K562 (cell line): Measurements from ENCODE around the gene NET1. TPM values are rescaled to one million over a fixed set of nuclear protein-coding genes. Genes with fewer than 3 reads are reported as not detected.

Experiments
- ATAC-seq: fragments of 200-7000 bp; cut with Tn5 transposase; 3 replicates; pipeline ENCODE4 v1.9.1; 2020; ENCODE audit warnings: moderate library complexity
- BruUV-seq: library from RNA; stranded (reverse); fragments of 400-500 nt; replicated peaks from 2 replicates; lab custom pipeline; 2021; lab: Mats Ljungman, UMichigan
- CTCF ChIA-PET: fragments of 300-600 bp; formaldehyde crosslinking; extraction: SDS; loops from one replicate; lab custom pipeline; 2021; ENCODE audit warnings: low intra/inter-chr PET ratio; lab: Yijun Ruan, JAX
- POLR2A ChIA-PET: fragments of 300-600, 350-650 bp; sonication (Branson Sonifier 250); formaldehyde crosslinking; extraction: SDS; loops from one replicate; lab custom pipeline; 2021; ENCODE audit warnings: antibody characterized with exemption, inconsistent platforms; lab: Yijun Ruan, JAX
- DNase-seq, 4 experiments: peaks; one replicate each; pipeline versions ENCODE4 v3.0.0 to v3.0.0-alpha.2; 2011 to 2018; ENCODE audit warnings: low spot score in 3 of 4, mixed read lengths in 3 of 4; ENCODE audit errors: extremely low read depth in 1 of 4
- FAIRE-seq: peaks from 2 replicates; lab custom pipeline; 2011; peaks lifted over from hg19 to GRCh38; lab: Jason Lieb, UNC
- H2AFZ ChIP-seq: 2 replicates; pipeline ENCODE4 v1.6.0; 2011; ENCODE audit warnings: low read depth, low read length, control low read depth, inconsistent platforms
- H3K27ac ChIP-seq: fragments of 200-600 bp; 3 replicates; pipeline ENCODE4 v1.8.0; 2011; ENCODE audit warnings: low read depth, mild to moderate bottlenecking, control low read depth, inconsistent platforms, low read length, moderate library complexity, mixed read lengths; ENCODE audit errors: extremely low read depth
- H3K27me3 ChIP-seq, 2 experiments: fragments of 300-600 bp in 1 of 2; 2 replicates in 1 of 2; 3 replicates in 1 of 2; pipeline versions ENCODE4 v1.6.0 to v1.8.0; 2011; ENCODE audit warnings: inconsistent platforms in 2 of 2, low read length in 2 of 2, mild to moderate bottlenecking in 1 of 2, mixed read lengths in 1 of 2, moderate library complexity in 1 of 2; ENCODE audit not compliant: control insufficient read depth in 2 of 2, insufficient read depth in 2 of 2
- H3K36me3 ChIP-seq: fragments of 300-600 bp; 3 replicates; pipeline ENCODE4 v1.8.0; 2011; ENCODE audit warnings: mild to moderate bottlenecking, low read length, inconsistent platforms; ENCODE audit not compliant: control insufficient read depth, insufficient read depth
- H3K4me1 ChIP-seq, 2 experiments: fragments of 200-600 bp in 1 of 2; replicated peaks in 1 of 2; 2 replicates in 1 of 2; 3 replicates in 1 of 2; pipeline versions ENCODE4 v1.5.1 to v1.8.0; 2011; ENCODE audit warnings: inconsistent platforms in 2 of 2, low read length in 2 of 2, mild to moderate bottlenecking in 1 of 2, mixed read lengths in 1 of 2, moderate library complexity in 1 of 2; ENCODE audit not compliant: control insufficient read depth in 2 of 2, insufficient read depth in 2 of 2
- H3K4me2 ChIP-seq: 2 replicates; pipeline ENCODE4 v1.6.1; 2011; ENCODE audit warnings: low read length, control low read depth, inconsistent platforms, mixed read lengths; ENCODE audit not compliant: insufficient read depth
- H3K4me3 ChIP-seq: fragments of 200-600 bp; sonication (generic), shearing (Covaris generic); 2 replicates; pipeline ENCODE4 v1.5.1; 2016; ENCODE audit warnings: control low read depth, inconsistent platforms
- H3K79me2 ChIP-seq: fragments of 200-600 bp; 3 replicates; pipeline ENCODE4 v1.8.0; 2011; ENCODE audit warnings: low read length, inconsistent platforms; ENCODE audit not compliant: control insufficient read depth, insufficient read depth
- H3K9ac ChIP-seq, 2 experiments: 2 replicates each; pipeline versions ENCODE4 v1.6.0 to v1.6.1; 2011; ENCODE audit warnings: low read depth in 2 of 2, low read length in 2 of 2, control low read depth in 1 of 2, inconsistent platforms in 1 of 2, mild to moderate bottlenecking in 1 of 2, mixed read lengths in 1 of 2; ENCODE audit not compliant: insufficient read depth in 1 of 2
- H3K9me1 ChIP-seq: one replicate; pipeline ENCODE4 v1.6.0; 2011; ENCODE audit warnings: inconsistent platforms, mild to moderate bottlenecking, low read length, moderate library complexity; ENCODE audit not compliant: control insufficient read depth, insufficient read depth
- H3K9me3 ChIP-seq: replicated peaks from 2 replicates; pipeline ENCODE4 v1.5.1; 2011; ENCODE audit warnings: low read depth, low read length, inconsistent platforms; ENCODE audit not compliant: control insufficient read depth, insufficient read depth
- H4K20me1 ChIP-seq: replicated peaks from 2 replicates; pipeline ENCODE4 v1.6.1; 2011; ENCODE audit warnings: low read length, inconsistent platforms, mixed read lengths; ENCODE audit not compliant: control insufficient read depth, insufficient read depth
- BRD9 ChIP-seq: fragments of 450-650 bp; IDR thresholded peaks from 2 replicates; pipeline ENCODE4 v1.6.1; 2018; ENCODE audit warnings: low read depth; ENCODE audit not compliant: partially characterized antibody
- FOSL1 ChIP-seq: fragments of 200-800 bp; sonication (Bioruptor generic); conservative IDR thresholded peaks from 2 replicates; pipeline ENCODE4 v1.6.1; 2016; ENCODE audit warnings: missing genetic modification characterization, missing compliant biosample characterization
- NFRKB ChIP-seq: fragments of 450-650 bp; IDR thresholded peaks from 2 replicates; pipeline ENCODE4 v1.6.1; 2016; ENCODE audit warnings: low read depth
- POLR2B ChIP-seq: fragments of 450-650 bp; IDR thresholded peaks from 2 replicates; pipeline ENCODE4 v1.6.1; 2018; ENCODE audit warnings: low read depth; ENCODE audit not compliant: partially characterized antibody
- SIN3A ChIP-seq, 2 experiments: fragments of 150-350 bp in 1 of 2; IDR thresholded peaks; 2 replicates each; pipeline ENCODE4 v1.6.1; 2011 to 2016; ENCODE audit warnings: borderline replicate concordance in 2 of 2, low read depth in 2 of 2, low read length in 2 of 2, mild to moderate bottlenecking in 2 of 2, moderate library complexity in 2 of 2; ENCODE audit not compliant: control insufficient read depth in 1 of 2
- SRSF1 ChIP-seq: fragments of 200-400 bp; formaldehyde crosslinking; IDR thresholded peaks from 2 replicates; pipeline ENCODE4 v1.6.1; 2017; ENCODE audit warnings: mild to moderate bottlenecking, low read depth, low read length, moderate library complexity
- ZBED1 ChIP-seq: IDR thresholded peaks from 2 replicates; pipeline ENCODE4 v1.6.1; 2014
- ZNF699 ChIP-seq: fragments of 250-450 bp; sonication (Bioruptor Pico); IDR thresholded peaks from 2 replicates; pipeline ENCODE4 v1.8.0; 2021; ENCODE audit warnings: mild to moderate bottlenecking, moderate library complexity; ENCODE audit not compliant: insufficient replicate concordance
- WGBS: fragments of 100-300 bp; shearing (Covaris generic); methylation state at CpG from one replicate; pipeline ENCODE4 v1.1.6; 2016; ENCODE audit warnings: low coverage, mixed read lengths; ENCODE audit not compliant: insufficient coverage; ENCODE audit errors: missing lambda C conversion rate; 5-methylcytosine and 5-hydroxymethylcytosine counted together
- in situ Hi-C: fragments of 300-500 bp; cut with MboI; formaldehyde crosslinking; loops from 4 replicates; pipeline ENCODE4 v1.15.0; 2018; ENCODE audit warnings: inconsistent platforms, mixed read lengths
- intact Hi-C: fragments of 100-400 bp; cut with micrococcal nuclease; formaldehyde crosslinking; loops from 2 replicates; pipeline ENCODE4 v1.14.2; 2022
- polyA plus RNA-seq, 8 experiments: library from polyadenylated mRNA; depleted of rRNA in 4 of 8; stranded (reverse) in 5 of 8; unstranded in 3 of 8; fragments of >200 nt; fragmentation: Nextera tagmentation in 2 of 8; fragmentation: Illumina TruSeq in 1 of 8; extraction: Ambion mirVana in 2 of 8; extraction: Trizol in 1 of 8; gene quantifications; 2 replicates each; pipeline versions ENCODE4 v1.2.1 to v1.2.3, GENCODE V29; 2011 to 2014; ENCODE audit warnings: inconsistent platforms in 1 of 8, missing spikeins in 1 of 8
- total RNA-seq, 7 experiments: library from RNA; depleted of rRNA in 6 of 7; stranded (reverse); fragments of >200 nt in 6 of 7; fragmentation: Illumina TruSeq in 2 of 7; extraction: Trizol in 2 of 7; gene quantifications; 2 replicates each; pipeline versions ENCODE4 v1.2.1 to v1.2.3, GENCODE V29; 2011 to 2021; ENCODE audit warnings: low replicate concordance in 1 of 7
- TF ChIP-seq, protein P1 (sequence below): fragments of 250-450 bp; sonication (Bioruptor Pico); IDR thresholded peaks from 2 replicates; pipeline ENCODE4 v1.8.0; 2021; ENCODE audit warnings: moderate library complexity, mild to moderate bottlenecking, inconsistent platforms
- TF ChIP-seq, protein P2 (sequence below): fragments of 450-650 bp; formaldehyde crosslinking; conservative IDR thresholded peaks from 2 replicates; pipeline ENCODE4 v1.4.0; 2022; ENCODE audit warnings: mild to moderate bottlenecking, missing genetic modification characterization
- TF ChIP-seq, protein P3 (sequence below), 2 experiments: fragments of 450-650 bp in 1 of 2; sonication (generic) in 1 of 2; formaldehyde crosslinking in 1 of 2; IDR thresholded peaks; 2 replicates each; pipeline versions ENCODE4 v1.7.1 to v1.9.0; 2016 to 2022; ENCODE audit warnings: inconsistent platforms in 1 of 2, mild to moderate bottlenecking in 1 of 2, missing genetic modification reagents in 1 of 2

NET1 gene
- total and polyA plus RNA-seq, 9 of the 15 experiments (the other 6 are each of a cell fraction or from before 2014, with no cell fraction given), result 47.4 to 258 (median 106) TPM

DNA sequence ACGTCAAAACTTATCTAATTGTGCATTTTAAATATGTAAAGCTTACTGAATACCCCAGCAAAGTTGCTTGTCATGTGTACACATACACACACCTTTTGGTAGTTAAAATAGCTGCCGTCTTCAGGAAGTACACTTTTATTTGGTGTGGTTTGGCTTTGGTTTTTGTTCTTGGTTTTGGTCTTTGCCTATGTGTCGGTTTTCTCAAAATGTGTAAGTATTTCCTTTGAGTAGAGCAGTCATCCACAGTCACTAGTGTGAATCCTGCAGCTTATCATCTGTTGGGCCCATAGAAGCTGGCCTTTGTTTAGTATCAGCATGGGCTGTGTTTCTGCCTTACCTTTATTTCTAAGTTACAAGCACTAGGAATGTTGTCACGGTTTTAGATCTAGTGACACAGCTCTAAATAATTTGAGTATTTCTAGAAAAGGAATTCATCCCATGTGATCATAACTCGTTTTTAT lies 35.3 kb downstream of the NET1 start:
- FAIRE-seq, result peak; percentile 73
- Histone ChIP-seq H2AFZ (no peak overlapping the region), H3K36me3 (peaks cover 54% of the 10 kb centered on the region), H3K27me3 (no peaks in the 10 kb centered on the region), H3K4me1 (peaks cover 4 to 23% of the 10 kb centered on the region in 2 experiments), H3K4me2 (peak overlapping the region; percentile 94), H3K9ac (peak overlapping the region in 1 of 2 experiments; percentile 82; a peak in 3 of 4 replicates), H3K9me3 (no peaks in the 10 kb centered on the region), H3K9me1 (no peaks in the 10 kb centered on the region), H4K20me1 (no peaks in the 10 kb centered on the region), H3K27ac (peak overlapping the region; percentile 74), H3K4me3 (peak overlapping the region; percentile 56), H3K79me2 (peaks cover 97% of the 10 kb centered on the region)
- peak; percentile 73 for ATAC-seq
- CTCF ChIA-PET, result no interaction called here
- POLR2A ChIA-PET, result interaction anchor here (0.6 to 3.2 kb wide), 5 partner anchors 15 to 716 kb away, joined by 3 to 30 read pairs (median 5); no protein-coding TSS in a partner anchor
- in situ Hi-C loops, result no loop called here
- BruUV-seq, result no TSS peak
- under 1% methylated on average over 5 of the region's 5 CpGs for WGBS
- intact Hi-C loops, result no loop called here
- DNase-seq, result peak in 1 of 4 experiments; percentile 71
- TF ChIP-seq, protein P1, sequence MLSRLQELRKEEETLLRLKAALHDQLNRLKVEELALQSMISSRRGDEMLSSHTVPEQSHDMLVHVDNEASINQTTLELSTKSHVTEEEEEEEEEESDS, result no peak
- TF ChIP-seq FOSL1 (tag) (0 out of 2 replicates have a peak, but pooled peaks have one; percentile 16), BRD9 (no peak), POLR2B (peak; percentile 22), ZNF699 (no peak), SIN3A (IDR thresholded peaks at IDR 0.05; ENCODE audit: borderline replicate concordance in 2 of 2, control insufficient read depth in 1 of 2, low read depth in 2 of 2, low read length in 2 of 2) (peak in 1 of 2 experiments; percentile 28; a peak in 1 of 4 replicates), ZBED1 (0 out of 2 replicates have a peak, but pooled peaks have one; percentile 45), NFRKB (no peak), SRSF1 (no peak)
- TF ChIP-seq, protein P2, sequence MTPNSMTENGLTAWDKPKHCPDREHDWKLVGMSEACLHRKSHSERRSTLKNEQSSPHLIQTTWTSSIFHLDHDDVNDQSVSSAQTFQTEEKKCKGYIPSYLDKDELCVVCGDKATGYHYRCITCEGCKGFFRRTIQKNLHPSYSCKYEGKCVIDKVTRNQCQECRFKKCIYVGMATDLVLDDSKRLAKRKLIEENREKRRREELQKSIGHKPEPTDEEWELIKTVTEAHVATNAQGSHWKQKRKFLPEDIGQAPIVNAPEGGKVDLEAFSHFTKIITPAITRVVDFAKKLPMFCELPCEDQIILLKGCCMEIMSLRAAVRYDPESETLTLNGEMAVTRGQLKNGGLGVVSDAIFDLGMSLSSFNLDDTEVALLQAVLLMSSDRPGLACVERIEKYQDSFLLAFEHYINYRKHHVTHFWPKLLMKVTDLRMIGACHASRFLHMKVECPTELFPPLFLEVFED, result no peak
- TF ChIP-seq, protein P3, sequence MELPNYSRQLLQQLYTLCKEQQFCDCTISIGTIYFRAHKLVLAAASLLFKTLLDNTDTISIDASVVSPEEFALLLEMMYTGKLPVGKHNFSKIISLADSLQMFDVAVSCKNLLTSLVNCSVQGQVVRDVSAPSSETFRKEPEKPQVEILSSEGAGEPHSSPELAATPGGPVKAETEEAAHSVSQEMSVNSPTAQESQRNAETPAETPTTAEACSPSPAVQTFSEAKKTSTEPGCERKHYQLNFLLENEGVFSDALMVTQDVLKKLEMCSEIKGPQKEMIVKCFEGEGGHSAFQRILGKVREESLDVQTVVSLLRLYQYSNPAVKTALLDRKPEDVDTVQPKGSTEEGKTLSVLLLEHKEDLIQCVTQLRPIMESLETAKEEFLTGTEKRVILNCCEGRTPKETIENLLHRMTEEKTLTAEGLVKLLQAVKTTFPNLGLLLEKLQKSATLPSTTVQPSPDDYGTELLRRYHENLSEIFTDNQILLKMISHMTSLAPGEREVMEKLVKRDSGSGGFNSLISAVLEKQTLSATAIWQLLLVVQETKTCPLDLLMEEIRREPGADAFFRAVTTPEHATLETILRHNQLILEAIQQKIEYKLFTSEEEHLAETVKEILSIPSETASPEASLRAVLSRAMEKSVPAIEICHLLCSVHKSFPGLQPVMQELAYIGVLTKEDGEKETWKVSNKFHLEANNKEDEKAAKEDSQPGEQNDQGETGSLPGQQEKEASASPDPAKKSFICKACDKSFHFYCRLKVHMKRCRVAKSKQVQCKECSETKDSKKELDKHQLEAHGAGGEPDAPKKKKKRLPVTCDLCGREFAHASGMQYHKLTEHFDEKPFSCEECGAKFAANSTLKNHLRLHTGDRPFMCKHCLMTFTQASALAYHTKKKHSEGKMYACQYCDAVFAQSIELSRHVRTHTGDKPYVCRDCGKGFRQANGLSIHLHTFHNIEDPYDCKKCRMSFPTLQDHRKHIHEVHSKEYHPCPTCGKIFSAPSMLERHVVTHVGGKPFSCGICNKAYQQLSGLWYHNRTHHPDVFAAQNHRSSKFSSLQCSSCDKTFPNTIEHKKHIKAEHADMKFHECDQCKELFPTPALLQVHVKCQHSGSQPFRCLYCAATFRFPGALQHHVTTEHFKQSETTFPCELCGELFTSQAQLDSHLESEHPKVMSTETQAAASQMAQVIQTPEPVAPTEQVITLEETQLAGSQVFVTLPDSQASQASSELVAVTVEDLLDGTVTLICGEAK (IDR thresholded peaks at IDR 0.05), result 0 out of 2 replicates have a peak, but pooled peaks have one; percentile 23
- TF ChIP-seq, protein P3 (CRISPR knock-in tag; IDR thresholded peaks at IDR 0.05), result no peak
